ENCODE measurements around the gene MYD88. TPM values are rescaled to one million over a fixed set of nuclear protein-coding genes. Genes with fewer than 3 reads are reported as not detected.

MYD88 gene
- total RNA-seq, 1 experiment from 2014 or later, result 2.1 TPM

DNA sequence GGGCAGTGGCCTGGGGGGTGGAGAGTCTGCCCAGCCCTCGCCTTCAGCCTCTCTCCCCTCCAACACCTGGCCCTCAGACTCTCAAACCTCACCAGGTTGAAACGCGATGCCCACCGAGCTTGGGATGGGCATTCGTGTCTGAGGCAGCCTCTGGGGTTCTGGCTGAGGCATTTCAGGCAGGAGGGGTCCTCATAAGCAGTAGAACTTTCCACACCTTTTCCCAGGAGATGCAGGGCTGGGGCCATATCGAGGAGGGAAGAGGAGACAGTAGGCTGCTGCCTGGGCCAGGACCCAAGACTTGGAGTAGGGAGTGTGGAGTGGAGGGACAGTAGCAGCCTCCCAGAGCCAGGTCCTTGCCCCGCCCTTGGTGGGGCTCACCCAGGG is 26.1 kb upstream of the MYD88 start:
- DNase-seq (ENCODE audit: low spot score), result no peak

- no peak for DNase-seq (ENCODE audit: low spot score)
Observed at GRCh38 chr3:38114052-38114874, 24.2 kb upstream of the MYD88 start.

- no peak for DNase-seq (ENCODE audit: low spot score)
Observed at GRCh38 chr3:38114875-38115644, 23.4 kb upstream of the MYD88 start.

- no peak for DNase-seq (ENCODE audit: low spot score)
Observed at GRCh38 chr3:38115645-38116427, 22.6 kb upstream of the MYD88 start.

DNA sequence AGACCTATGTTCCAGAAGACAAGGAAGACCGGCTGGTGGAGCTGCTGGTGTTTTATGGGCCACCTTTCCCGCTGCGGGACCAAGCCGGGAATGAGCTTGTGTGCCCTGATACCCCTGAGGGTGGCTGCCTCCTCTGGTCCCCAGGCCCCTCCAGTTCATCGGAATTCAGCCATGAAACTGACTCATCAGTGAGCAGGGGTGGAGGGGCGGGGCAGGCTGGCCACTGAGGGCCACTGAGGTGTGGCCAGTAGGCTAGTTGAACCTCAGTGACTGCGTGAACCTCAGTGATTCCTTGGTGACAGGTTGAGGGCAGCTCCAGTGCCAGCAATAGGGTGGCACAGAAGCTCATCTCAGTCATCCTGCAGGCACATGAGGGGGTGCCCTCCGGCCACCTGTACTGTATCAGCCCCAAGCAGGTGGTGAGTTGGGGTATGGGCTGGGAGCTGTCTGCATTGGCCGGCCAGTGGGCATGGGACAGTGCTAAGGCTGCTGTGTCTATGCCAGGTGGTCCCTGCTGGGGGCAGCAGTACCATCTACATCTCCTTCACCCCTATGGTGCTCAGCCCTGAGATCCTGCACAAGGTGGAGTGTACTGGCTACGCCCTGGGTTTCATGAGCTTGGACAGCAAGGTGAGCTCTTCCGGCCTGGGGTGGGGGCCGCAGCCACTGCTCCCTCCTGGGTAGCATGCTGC is 21.8 kb upstream of the MYD88 start:
- DNase-seq (ENCODE audit: low spot score), result no peak

GRCh38 chr3:38117163-38117716 is 21.2 kb upstream of the MYD88 start:
- DNase-seq (ENCODE audit: low spot score), result peak; percentile 24

DNA sequence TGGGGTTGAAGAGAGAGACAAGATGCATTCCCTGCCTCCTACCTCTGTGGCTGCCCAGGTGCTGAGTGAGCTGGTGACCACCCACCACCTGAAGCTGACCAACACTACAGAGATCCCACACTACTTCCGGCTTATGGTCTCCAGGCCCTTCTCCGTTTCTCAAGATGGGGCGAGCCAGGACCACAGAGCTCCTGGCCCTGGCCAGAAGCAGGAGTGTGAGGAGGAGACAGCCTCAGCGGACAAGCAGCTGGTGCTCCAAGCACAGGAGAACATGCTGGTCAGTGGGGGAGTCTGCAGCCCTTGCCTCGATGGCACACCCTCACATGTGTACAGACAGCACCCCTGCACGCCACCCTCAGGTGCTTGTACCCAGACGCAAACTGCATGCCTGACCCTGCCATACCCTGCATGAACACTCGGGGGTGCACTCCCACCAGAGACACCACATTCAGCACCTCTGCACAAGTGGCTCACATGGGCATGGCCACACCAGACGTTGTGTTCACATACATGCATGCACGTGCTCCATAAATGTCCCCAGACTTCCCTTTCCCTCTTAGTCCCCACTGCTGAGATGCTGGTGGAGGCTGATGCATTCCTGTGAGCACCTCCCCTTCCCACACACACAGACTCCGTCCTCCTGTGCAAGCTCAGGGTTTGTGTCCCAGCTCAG is 20.6 kb upstream of the MYD88 start:
- peak; percentile 32 for DNase-seq (ENCODE audit: low spot score)

DNA sequence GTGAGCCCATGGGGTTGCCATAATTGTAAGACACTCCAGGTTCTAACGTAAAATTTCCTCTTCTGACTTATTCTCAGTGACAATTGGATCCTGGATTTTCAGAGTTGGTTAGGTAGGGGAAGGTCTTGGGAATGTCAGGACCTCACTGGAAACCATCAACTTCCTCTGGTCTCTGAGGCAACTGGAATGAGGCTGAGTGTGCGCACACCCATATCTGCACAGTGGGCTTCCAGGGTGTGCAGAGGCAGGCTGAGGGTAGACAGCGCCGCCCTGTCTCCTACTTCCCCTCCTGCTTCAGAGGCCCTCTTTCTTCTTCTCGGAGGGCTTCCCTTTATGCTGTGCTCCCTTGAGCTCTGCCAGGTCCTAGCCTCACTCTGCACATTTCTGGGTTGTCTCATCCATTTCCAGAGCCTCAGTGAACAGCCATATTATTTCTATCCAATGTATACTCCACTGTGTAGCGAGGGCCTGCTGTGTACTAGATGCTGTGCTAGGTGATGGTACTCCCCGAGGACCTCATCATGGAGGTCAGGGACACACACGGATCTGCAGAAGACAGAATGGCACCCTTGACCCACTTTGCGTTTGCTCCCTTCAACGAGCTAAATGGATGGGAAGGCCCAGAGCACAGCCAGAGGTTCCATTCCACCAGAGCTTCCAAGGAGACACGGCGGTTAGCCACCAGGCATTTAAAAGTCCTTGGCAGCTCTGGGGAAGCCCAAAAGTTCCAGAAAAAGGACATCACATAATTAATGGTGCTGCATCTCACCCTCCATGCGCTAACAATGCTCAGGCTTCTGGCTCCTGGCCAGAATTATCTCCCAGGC is 19.8 kb upstream of the MYD88 start:
- no peak for DNase-seq (ENCODE audit: low spot score)

DNA sequence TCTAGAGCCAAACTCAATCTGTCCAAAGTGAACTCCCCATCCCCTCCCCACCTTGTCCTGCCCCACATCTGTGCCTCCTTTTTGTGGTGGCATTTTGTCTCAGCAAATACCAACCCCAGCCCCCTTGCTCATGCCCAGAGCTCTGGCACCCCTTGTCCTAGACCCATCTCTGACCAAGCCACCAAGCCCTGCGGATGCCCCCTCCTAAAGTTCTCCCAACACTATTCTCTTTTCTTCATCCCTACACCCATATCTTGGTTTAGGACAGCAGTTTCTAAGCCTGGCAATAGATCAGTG is 19.3 kb upstream of the MYD88 start:
- DNase-seq (ENCODE audit: low spot score), result no peak

GRCh38 chr3:38119821-38120692 is 18.4 kb upstream of the MYD88 start:
- no peak for DNase-seq (ENCODE audit: low spot score)

- DNase-seq (ENCODE audit: low spot score), result no peak
Observed at GRCh38 chr3:38120693-38121450, 17.6 kb upstream of the MYD88 start.

- DNase-seq (ENCODE audit: low spot score), result no peak
Observed at GRCh38 chr3:38121451-38121831, 17.0 kb upstream of the MYD88 start.

DNA sequence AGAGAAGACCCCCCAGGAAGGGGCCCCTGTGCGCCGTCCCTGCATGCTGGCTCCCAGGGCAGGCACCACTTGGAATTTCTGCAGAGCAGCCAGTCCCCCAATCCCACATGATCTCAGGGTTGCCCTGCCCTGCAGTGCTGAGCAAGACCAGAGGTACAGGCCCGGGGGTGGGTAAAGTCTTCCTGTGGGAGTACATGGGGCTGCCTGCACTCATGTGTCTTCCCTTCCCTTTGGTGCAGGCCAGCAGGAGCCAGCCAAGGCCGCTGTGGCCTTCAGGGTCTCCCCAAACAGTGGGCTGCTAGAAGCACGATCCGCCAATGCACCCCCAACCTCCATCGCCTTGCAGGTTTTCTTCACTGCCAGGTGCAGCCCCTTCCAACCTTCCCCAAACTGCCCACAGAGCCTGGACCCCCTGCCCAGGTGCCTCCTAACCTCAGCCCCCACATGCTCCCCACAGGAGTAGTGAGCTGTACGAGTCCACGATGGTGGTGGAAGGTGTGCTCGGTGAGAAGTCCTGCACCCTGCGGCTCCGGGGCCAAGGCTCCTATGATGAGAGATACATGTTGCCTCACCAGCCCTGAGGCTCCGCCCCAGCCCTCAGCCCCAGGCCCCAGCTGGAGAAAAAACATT is 16.5 kb upstream of the MYD88 start:
- no peak for DNase-seq (ENCODE audit: low spot score)

DNA sequence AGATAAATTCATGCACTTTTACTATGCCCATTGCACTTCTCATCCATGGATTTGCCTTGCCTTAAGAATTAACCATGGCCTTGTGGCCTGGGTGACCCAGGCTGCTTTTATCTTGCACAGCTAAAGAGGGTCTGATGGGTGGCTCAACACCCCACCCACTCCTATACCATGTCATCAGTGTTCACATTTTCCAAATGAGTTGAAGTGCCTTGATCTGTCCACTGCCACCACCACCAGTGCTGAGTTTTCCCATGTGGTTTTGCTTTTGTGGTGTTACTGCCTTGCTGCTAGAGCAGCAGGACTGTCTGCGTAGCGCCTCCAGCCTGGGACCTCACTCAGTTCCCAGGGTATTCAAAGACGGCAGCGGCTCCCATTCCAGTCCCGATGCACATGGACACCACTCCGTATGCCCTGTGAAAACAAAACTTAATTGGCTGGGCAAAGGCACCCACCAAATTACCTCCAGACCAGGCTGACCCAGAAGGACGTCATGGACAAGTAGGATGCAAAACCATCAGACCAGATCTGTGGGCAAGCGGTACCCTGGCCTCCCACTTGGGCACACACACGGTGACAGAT is 15.7 kb upstream of the MYD88 start:
- DNase-seq (ENCODE audit: low spot score), result no peak

DNA sequence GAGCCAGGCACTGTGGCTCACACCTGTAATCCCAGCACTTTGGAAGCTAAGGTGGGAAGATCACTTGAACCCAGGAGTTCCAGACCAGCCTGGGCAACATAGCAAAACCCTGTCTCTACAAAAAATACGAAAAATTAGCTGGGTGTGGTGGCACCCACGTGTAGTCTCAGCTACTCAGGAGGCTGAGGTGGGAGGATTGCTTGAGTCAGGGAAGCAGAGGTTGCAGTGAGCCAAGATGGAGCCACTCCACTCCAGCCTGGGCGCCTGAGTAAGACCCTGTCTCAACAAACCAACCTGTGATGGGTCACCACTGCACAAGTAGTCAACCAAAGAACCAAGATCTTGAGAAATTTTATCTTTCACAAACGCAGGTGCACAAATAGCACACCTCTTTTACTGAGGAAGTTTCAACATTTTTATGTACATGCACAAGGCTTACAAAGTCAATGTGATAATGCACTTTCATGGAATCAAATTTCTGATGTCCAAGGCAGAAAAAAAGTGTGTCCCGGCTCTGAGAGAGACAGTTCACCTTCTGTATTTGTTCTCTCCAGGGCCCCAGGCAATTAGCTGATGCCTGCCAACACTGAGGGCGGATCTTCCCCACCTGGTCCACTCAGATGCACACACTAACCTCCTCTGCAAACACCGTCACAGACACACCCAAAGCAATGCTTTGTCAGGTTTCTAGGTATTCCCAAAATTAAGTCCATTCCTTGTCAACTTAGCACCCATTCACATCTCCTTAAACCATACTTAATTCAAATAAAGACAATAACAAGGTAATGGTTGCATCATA is 13.9 kb upstream of the MYD88 start:
- DNase-seq (ENCODE audit: low spot score), result no peak

DNA sequence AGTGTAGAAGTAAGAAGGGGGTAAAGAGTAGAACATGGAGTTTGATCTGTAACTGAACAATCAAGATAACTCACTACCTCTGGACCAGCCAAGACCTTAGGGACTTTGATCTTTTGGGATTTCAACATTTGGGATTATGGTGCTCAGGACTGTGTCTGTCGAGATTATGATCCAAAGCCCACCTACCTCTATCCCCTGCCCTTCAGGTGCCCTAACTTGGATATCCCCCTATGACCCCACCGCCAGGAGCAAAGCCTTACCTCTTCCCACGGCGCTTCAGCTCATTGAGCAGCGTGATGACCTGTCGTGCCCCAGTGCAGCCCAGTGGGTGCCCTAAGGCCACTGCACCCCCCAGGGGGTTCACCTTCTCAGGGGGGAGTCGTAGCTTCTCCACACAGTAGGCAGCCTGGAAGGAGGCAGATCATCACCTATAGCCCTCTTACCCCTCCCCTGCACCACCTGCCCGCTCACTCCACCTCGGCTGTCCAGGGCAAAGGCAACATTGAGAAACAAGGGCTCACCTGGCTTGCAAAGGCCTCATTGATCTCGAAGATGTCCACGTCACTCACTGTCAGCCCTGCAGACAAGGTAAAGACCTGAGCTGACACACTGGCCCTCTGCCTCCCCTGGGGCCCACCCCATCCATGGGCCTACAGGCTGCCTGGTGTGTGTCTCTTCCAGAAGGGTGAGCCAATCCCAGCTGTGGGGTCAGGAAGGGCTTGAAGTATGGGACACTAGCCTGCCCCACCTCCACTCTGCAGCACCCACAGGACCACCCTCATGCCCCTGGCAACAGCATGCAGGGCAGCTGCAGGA is 12.9 kb upstream of the MYD88 start:
- DNase-seq (ENCODE audit: low spot score), result no peak

Data from A172 (cell line).